Hematopoietic multipotent progenitor cell (in vitro differentiated cells): ENCODE results near the gene INHA. TPM values are rescaled to one million over a fixed set of nuclear protein-coding genes. Genes with fewer than 3 reads are reported as not detected.

Source experiments
- DNase-seq, 3 donors: peaks; one replicate each; pipeline ENCODE4 v3.0.0-alpha.2; 2011 to 2015; ENCODE audit warnings: low read depth in 2 of 3, low spot score in 2 of 3
- total RNA-seq: library from RNA; depleted of rRNA; stranded (reverse); fragments of >200 nt; gene quantifications from one replicate; pipeline ENCODE4 v1.2.3, GENCODE V29; 2012

The INHA gene, protein sequence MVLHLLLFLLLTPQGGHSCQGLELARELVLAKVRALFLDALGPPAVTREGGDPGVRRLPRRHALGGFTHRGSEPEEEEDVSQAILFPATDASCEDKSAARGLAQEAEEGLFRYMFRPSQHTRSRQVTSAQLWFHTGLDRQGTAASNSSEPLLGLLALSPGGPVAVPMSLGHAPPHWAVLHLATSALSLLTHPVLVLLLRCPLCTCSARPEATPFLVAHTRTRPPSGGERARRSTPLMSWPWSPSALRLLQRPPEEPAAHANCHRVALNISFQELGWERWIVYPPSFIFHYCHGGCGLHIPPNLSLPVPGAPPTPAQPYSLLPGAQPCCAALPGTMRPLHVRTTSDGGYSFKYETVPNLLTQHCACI
- total RNA-seq, result 0.27 TPM

DNA sequence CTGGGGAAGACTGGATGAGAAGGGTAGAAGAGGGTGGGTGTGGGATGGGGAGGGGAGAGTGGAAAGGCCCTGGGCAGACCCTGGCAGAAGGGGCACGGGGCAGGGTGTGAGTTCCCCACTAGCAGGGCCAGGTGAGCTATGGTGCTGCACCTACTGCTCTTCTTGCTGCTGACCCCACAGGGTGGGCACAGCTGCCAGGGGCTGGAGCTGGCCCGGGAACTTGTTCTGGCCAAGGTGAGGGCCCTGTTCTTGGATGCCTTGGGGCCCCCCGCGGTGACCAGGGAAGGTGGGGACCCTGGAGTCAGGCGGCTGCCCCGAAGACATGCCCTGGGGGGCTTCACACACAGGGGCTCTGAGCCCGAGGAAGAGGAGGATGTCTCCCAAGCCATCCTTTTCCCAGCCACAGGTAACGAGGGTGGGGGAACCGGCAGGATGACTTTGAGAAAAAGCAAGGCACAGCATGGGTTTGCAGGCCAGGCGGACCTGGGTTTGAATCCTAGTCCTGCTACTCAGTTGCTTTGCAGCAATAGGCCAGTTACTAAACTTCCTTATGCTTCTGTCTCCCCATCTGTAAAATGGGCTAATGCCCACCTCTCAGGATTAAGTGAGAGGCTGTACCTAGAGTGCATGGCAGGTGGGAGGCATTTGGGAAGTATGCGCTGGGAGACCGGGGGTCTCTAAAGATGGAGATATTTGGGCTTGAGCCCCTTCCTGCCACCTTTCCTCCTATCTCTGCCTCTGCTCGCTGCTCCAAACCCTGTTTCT, at the start of gene INHA:
Gene INHA (plus strand): TSS at position 74 of the 765 bp plus-strand sequence. CDS start 65 bp downstream, at position 139.
- DNase-seq, result no peak

DNA sequence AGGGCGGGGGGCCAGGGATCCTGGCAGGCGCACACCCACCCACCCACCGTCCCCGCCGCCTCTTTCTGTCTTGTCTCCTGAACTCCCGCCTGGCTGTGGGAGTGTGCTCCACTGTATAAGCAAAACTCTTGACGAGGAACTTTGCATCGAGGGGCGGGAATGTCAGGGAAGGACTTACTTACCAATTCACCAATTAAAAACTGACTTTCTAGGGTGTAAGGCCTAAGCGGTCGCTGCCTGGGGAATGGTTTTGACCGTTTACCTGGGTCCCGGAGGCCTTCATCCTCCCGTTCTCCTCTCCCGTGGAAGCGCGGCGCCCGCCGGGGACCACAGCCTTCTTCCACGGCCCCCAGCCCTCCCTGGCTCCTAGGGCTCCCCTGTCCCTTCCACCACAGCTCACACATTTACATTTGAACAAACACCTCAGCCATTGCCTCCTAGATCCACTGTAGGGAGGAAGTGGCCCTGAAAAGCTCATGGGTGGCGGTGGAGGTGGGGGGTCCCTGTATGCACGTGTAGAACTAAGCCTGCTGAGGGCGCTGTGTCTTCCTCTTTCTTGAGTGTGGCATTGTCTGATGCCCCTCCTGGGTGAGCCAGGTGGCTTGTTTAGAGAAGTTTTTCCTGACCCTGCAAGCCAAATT, 49.0 kb upstream of the INHA start:
- peak in 1 of 3 donors; percentile 69 for DNase-seq

DNA sequence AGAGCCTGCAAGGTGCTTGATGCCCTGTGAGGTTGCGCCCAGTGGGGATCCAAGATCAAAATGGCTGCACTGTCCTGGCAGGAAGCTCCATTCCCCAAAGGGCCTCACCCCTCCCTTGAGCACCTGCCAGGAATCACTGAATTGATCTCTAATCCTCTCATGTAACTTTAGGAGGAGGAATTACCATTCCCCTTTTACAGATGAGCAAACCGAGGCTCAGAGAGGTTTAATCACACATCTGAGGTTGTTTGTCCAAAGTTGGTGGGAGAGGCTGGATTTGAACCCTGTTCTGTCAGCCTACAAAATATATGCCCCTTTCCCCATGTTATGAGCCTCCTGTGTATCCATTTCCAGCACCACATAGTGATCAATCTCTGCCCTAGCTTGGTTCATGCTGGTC, 47.3 kb upstream of the INHA start:
- DNase-seq, result no peak

DNA sequence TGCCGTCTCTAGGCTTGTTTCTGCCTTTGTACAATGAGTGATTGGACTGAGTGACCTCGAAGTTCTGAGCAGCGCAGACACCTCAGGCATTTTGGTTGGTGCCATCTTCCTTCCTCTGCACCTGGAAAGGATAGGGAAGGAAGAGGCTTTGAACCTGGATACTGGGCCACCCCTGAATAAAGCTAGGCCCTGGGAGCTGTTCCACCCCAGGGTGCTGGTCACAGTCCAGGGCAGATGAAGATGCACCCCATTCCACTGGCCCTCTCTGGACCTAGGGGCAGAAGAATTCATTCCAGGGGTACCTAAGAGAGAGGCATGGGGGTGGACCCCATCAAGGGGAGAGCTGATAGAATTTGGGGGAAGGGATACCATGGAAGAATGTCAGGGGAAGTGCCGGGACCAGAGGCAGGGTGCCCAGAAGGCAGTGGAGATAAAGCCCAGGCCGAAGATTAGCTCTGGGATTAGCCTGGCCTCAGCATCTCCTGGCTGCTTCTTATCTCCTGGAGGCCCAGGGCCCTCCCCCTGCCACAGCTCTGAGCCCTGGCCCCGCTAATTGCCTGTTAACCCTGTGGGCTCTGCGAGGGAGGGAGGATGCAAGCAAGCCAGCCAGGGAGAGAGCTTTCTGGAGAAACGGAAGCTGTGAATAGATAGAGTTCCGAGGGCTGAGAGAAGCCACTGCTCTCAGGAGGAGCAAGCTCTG, 46.4 kb upstream of the INHA start:
- no peak for DNase-seq

DNA sequence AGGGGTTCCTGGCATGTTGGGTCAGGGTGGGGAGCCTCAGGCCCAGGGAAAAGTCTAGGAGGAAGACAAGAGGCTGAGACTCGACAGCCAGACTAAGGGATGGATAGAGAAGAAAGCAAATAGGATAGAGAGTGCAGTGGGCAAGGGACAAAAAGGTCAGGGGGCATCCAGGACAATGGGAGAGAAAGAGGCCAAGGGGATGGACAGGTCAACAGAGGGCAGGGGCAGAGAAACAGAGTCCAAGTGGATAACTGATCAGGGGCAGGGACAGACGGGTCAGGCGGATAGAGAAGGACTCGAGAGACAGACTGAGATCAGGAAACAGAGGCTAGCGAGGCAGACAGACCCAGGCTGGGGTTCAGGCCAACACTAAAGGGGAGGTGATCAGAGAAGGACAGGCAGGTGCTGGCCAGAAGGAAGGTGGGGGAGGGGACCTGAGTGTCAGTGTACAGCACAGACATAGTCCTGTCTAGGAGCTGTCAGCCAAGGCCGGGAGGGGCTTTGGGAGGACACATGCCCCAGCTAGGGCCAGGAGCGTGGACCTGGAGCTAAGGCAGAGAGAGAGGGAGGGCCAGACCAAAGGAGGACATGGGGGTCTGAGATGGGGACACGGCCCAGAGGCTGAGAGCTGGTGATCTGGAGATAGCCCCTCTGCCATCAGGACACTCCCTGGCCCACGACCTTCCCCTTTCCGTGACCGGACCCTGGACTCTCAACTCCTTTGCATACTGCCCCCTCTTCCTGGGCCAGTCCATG, 45.6 kb upstream of the INHA start:
- no peak for DNase-seq

DNA sequence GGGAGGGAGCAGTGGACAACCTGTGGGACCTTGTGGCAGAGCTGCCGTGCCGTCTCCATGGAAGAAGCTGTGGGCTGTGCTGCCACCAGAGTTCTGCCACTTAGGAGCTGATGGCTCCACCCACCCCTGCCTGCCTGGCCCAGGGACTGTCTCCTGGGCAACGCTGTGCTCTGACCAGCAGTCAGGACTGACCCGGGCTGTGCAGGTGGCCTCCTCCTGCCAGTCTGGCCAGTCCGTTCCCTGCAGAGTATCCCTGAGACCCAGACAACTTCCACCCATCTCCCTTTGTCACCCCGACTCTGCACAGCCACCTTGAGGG, 45.1 kb upstream of the INHA start:
- no peak for DNase-seq

DNA sequence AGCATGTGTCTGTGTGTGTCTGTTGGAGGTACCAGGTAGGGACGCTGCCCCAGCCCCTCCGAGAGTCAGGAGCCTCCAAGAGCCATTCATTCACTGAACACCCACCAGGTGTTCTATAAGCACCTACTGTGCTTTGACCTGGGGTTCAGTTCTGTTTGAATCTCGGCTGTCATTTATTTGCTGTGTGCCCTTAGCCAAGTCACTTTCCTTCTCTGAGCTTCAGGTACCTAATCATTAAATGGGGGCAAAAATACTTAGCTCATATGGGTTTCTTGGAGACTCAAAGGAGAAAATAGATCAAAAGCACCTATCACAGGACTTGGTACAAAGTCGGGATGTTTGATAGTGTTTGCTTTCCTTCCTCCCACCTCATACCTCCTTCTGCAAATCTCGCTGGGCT, 44.6 kb upstream of the INHA start:
- no peak for DNase-seq

DNA sequence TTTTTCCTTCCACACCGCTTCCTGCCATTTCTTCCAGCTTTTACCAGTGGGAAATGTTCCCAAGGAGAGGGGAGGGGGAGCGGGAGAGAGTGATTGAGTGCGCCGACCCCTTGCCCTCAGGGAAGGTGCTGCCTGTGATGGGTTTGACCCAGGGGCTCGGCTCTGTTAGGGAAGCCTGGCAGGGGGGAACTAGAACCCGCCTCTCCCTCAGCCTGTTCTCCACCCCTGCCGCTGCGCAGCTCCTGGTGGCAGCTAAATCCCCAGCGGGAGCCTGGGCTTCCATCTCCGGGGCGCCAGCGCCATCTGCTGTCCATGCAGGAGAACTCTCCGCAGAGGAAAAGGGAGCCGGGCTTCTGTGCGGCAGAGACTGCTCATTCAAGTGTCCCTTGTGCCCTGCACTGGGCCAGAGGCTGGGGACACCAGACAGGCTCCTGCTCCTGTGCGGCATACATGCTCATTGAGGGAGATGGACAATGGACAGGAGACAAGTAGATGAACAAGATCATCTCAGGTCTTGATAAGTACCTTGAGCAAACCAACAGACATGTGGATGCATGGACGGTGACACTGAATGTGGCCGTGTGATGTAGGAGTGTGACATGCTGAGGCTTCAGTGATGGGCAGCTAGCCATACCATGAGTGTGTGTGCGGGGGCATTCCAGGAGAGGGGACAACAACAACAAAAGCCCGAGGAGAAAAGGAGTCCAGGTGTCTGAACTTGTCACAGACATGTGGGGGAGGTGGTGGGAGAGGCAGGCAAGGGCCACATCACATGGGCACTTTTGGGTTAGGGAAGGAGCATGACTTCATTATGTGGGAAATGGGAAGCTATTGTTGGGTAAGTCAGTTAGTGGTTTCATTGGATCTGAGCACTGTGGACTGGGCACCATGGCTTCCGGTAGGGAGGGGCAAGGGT, 41.8 kb upstream of the INHA start:
- peak; percentile 76 to 89 (median 83) for DNase-seq

DNA sequence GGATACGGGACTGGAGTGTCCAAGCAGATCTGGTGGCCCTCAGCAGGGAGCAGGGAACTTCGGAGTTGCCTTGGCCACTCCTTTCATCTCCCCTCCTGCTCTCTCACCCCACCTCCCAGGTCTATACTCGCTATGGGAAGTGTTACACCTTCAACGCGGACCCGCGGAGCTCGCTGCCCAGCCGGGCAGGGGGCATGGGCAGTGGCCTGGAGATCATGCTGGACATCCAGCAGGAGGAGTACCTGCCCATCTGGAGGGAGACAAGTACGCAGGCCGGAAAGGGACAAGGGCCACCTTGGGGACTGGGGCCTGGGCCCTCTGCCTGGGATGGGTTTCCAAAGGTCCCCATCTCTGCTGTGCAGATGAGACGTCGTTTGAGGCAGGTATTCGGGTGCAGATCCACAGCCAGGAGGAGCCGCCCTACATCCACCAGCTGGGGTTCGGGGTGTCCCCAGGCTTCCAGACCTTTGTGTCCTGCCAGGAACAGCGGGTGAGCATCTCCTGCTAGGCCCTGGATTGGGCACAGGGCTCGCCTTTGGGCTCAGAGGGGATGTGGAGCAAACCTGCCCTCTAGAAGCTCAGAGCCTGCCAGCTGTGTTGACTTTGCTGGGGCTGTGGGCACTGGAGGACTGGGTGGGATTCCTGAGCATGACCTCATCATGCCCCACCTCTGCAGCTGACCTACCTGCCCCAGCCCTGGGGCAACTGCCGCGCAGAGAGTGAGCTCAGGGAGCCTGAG, 40.3 kb upstream of the INHA start:
- no peak for DNase-seq

DNA sequence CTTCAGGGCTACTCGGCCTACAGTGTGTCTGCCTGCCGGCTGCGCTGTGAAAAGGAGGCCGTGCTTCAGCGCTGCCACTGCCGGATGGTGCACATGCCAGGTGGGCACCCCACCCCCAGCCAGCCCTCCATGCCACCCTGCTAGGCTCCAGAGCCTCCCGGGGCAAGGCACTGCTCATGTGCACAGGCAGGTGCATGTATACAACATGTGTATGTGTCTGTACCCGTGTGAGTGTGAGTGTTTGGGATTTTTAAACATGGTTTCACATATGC, 39.8 kb upstream of the INHA start:
- no peak for DNase-seq

DNA sequence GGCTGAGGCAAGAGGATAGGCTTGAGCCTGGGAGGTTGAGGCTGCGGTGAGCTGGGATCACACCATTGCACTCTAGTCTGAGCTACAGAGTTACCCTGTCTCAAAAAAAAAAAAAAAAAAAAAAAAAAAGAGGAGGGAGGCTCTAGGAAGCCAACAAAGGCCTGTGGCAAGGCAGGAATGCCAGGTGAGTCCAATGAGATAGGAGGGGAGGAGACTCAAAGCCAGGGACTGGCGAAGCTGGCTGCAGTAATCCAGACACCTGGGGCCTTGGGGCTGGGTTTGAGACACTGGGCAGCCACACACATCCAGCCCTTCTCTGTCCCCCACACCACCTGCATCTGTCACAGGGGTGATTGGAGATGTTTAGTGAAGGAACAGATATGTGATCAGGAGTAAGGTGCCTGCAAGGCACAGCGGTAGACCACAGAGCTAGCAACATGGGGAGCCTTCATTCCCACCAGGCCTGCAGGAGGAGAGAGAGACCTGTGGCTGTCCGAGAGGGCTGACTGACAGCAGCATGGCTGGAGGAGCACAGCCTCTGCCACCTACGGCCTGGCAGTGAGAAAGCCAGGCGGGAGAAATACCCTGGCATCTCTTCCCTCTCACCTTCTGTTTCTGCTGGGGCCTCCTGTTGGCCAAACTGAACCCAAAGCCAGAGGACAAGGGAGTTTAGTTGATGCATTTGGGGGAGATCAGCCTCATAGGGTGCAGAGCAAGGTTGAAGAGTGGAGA, 38.0 kb upstream of the INHA start:
- no peak for DNase-seq

DNA sequence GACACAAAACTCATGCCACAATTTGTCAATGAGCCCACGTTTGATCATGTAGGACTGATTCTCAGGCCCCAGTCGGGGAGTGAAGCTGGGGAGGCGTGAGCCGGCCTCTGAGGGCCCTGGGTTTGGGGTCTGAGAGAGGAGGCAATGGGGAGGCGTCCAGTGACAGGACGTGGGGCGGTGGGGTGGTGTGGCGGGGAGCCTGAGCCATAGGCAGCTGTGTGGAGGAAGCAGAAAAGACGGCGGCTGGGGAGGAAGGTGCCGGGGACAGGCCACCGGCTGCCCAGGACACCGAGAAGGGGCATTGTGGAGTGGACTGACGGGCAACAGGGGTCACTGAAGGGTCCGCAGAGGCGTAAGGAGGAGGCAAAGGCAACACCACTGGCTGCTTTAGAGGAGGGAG, 35.7 kb upstream of the INHA start:
- no peak for DNase-seq

DNA sequence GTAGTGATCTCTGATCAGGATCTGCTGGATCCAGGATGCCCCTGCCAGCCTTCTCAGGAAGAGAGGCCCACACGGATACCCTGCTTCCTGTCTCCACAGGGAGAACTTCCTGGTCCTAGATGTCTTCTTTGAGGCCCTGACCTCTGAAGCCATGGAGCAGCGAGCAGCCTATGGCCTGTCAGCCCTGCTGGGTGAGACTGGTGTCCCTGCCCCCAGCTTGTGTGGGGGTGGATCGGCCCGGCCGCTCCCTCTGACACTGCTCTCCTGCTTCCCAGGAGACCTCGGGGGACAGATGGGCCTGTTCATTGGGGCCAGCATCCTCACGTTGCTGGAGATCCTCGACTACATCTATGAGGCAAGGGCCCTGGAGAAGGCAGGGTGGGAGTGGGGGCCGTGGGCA, 35.1 kb upstream of the INHA start:
- no peak for DNase-seq

DNA sequence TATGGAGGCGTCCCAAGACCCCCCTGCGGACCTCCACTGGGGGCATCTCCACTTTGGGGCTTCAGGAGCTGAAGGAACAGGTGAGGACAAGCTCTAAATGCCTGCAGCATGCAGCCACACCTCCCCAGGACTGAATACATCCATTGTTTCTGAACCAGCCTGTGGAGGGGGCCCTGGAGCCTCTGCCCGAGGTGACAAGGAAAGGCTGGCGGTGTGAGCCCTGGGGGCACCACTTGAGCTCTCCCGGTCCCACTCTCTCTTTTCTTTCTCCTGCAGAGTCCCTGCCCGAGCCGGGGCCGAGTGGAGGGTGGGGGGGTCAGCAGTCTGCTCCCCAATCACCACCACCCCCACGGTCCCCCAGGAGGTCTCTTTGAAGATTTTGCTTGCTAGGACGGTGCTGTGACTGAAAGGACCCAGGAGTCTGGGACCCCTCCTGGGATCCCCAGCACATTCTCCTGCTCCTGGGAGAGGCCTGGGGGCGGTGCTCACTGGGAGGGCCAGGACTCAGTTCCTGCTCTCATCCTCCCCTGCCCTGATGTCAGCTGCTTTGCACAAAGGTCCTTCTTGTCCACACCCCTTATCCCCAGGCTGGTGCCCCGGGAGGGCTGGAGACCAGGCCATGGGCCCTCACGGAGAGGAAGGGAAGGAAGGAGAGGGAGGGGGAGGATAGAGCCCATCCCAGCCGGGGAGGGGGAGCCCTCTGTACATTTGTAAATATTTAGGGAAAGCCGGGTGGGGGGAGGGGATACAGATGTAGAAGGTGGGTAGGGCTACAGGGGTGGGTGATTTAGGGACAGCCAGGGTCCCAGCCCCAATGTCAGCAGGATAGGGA, 34.2 kb upstream of the INHA start:
- no peak for DNase-seq

DNA sequence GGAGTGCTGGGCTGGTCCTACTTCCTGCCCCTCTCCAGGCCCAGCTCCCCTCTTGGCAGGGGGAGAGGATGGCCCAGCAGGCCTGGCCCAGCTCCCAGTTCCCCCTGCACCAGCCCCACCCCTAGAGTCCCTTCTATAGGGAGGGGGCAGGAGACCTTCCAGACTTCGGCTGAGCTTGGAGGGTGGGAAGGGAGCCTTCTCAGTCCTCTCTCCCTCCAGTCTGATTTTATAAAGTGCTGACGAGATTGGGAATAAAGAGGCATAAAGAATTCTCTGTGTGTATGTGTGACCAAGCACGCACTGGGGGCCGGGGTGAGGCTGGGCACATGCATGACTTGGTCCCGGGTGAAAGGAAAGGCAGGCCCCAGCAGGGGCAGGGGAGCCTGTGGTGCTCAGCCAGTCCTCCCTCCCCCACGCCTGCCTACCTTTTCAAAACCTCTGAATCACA, 33.6 kb upstream of the INHA start:
- no peak for DNase-seq

DNA sequence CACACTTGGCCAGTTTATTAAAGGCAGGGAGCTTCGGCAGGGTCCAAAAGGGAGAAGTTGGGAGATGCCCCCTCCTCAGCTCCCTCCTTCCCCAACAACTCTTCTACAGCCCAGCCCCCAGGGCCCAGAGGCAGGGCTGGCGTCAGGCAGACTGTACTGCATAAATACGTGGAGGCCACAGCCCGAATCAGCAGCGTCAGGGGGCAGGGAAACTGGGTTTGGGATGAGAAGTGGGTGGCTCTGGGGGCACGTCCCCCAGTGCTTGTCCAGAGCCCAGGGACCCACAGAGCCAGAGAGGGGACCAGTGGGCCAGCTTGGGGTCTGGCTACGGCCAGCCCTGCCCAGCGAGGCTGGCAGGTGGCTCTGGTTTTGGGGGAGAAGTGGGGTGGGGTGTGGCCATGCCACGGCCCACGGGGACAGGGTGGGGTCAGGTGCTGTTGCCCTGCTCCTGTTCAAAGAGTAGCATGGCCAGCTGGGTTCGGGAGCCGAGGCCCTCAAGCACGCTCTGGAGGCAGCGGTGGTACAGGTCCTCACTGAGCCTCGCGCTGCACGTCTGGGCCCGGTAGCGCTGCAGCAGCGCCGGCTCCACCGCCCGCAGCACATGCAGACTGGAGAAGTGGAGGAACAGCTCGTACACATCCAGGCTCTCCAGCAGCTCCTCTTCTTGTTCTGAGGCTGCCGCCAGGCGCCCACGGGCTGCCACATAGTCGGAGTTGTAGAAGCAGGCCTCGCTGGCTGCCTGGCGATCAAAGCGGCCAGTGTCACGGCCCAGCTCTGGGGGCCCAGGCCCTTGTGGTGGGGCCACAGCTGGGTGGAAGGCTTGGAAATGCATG, 32.9 kb upstream of the INHA start:
- DNase-seq, result no peak
